Lung (tissue), 16 donors: ENCODE data around the gene EIF5AL1. TPM values are rescaled to one million over a fixed set of nuclear protein-coding genes. Genes with fewer than 3 reads are reported as not detected.
"Not testable (repeated sequence)": the region's sequence is repeated elsewhere in the genome, so short reads cannot be mapped to it uniquely, and the experiment has no call there.

Experiments used
- ATAC-seq: fragments of 200-7000 bp; cut with Tn5 transposase; one replicate; pipeline ENCODE4 v1.9.1; 2020; ENCODE audit warnings: moderate number of reproducible peaks; ENCODE audit not compliant: insufficient read depth, low FRiP score
- DNase-seq, 3 donors: peaks; one replicate each; pipeline ENCODE4 v3.0.0-alpha.2; 2013 to 2017
- H3K27ac ChIP-seq, 2 donors: one replicate each; pipeline ENCODE4 v1.5.1; 2013; ENCODE audit warnings: mild to moderate bottlenecking in 2 of 2, moderate library complexity in 2 of 2, control low read depth in 1 of 2, inconsistent platforms in 1 of 2, low read depth in 1 of 2, low read length in 1 of 2
- H3K27me3 ChIP-seq, 3 donors: one replicate each; pipeline ENCODE4 v1.5.1; 2013; ENCODE audit warnings: low read length in 2 of 3; ENCODE audit not compliant: control insufficient read depth in 3 of 3, insufficient read depth in 3 of 3
- H3K36me3 ChIP-seq, 4 donors: one replicate each; pipeline ENCODE4 v1.5.1; 2013; ENCODE audit warnings: low read length in 4 of 4, mild to moderate bottlenecking in 1 of 4, moderate library complexity in 1 of 4; ENCODE audit not compliant: control insufficient read depth in 4 of 4, insufficient read depth in 4 of 4
- H3K4me1 ChIP-seq, 5 donors: one replicate each; pipeline ENCODE4 v1.5.1; 2013; ENCODE audit warnings: low read length in 5 of 5, mild to moderate bottlenecking in 2 of 5, moderate library complexity in 1 of 5; ENCODE audit not compliant: control insufficient read depth in 5 of 5, insufficient read depth in 5 of 5
- H3K4me3 ChIP-seq: one replicate; pipeline ENCODE4 v1.5.1; 2013; ENCODE audit warnings: mild to moderate bottlenecking, control low read depth, moderate library complexity
- H3K9ac ChIP-seq, 2 donors: one replicate each; pipeline ENCODE4 v1.5.1; 2013; ENCODE audit warnings: low read length in 2 of 2, control low read depth in 1 of 2; ENCODE audit not compliant: insufficient read depth in 1 of 2
- H3K9me3 ChIP-seq, 4 donors: one replicate each; pipeline ENCODE4 v1.5.1; 2013; ENCODE audit warnings: low read length in 3 of 4, mild to moderate bottlenecking in 1 of 4, moderate library complexity in 1 of 4; ENCODE audit not compliant: control insufficient read depth in 4 of 4, insufficient read depth in 3 of 4
- CTCF ChIP-seq: IDR thresholded peaks from 2 replicates; pipeline ENCODE4 v1.5.1; 2012; ENCODE audit warnings: mild to moderate bottlenecking; ENCODE audit errors: control extremely low read depth, extremely low read depth
- WGBS, 2 donors: extraction: QIAGEN DNeasy Blood & Tissue Kit; methylation state at CpG; one replicate each; pipeline ENCODE4 v1.1.7; 2013; 5-methylcytosine and 5-hydroxymethylcytosine counted together
- long read RNA-seq, 5 donors: transcript quantifications; one replicate each; lab custom pipeline, GENCODE V29; 2026
- polyA plus RNA-seq, 2 donors: library from polyadenylated mRNA; stranded (reverse); fragments of 200-250 nt; gene quantifications; one replicate each; pipeline ENCODE4 v1.2.1, GENCODE V29; 2013
- total RNA-seq, 2 donors: library from RNA; depleted of rRNA in 1 of 2; stranded (reverse); fragments of >200 nt in 1 of 2; gene quantifications; one replicate each; pipeline ENCODE4 v1.2.1, GENCODE V29; 2014 to 2021
- donor health status: control.
- donor health status: control.
- donor health status: Bipolar disorder and iron deficiency.
- donor health status: healthy.
- donor health status: DM: yes; HTN: yes; CAD: no.

Gene EIF5AL1
- total RNA-seq = under 1 TPM; 0.14 to 0.77 TPM
- polyA plus RNA-seq = under 1 TPM; 0.61 to 0.88 TPM
- long read RNA-seq, donor 1, transcript EIF5AL1-201 (1 exons, 3,840 nt) = major isoform, 28 of 28 reads
- long read RNA-seq, donor 1, partial matches to known transcripts = 0 of 28 reads
- long read RNA-seq, donor 1, other reads (novel, unspliced or antisense) = 0 of 28 reads
- long read RNA-seq, donor 2, transcript EIF5AL1-201 (1 exons, 3,840 nt) = major isoform, 45 of 45 reads
- long read RNA-seq, donor 2, partial matches to known transcripts = 0 of 45 reads
- long read RNA-seq, donor 2, other reads (novel, unspliced or antisense) = 0 of 45 reads
- long read RNA-seq, donor 3, transcript EIF5AL1-201 (1 exons, 3,840 nt) = major isoform, 19 of 19 reads
- long read RNA-seq, donor 3, partial matches to known transcripts = 0 of 19 reads
- long read RNA-seq, donor 3, other reads (novel, unspliced or antisense) = 0 of 19 reads
- long read RNA-seq, donor 4, transcript EIF5AL1-201 (1 exons, 3,840 nt) = major isoform, 44 of 44 reads
- long read RNA-seq, donor 4, partial matches to known transcripts = 0 of 44 reads
- long read RNA-seq, donor 4, other reads (novel, unspliced or antisense) = 0 of 44 reads
- long read RNA-seq, donor 5, transcript EIF5AL1-201 (1 exons, 3,840 nt) = major isoform, 61 of 61 reads
- long read RNA-seq, donor 5, partial matches to known transcripts = 0 of 61 reads
- long read RNA-seq, donor 5, other reads (novel, unspliced or antisense) = 0 of 61 reads

GRCh38 chr10:79511891-79512583, at the start of gene EIF5AL1:
Gene EIF5AL1 (plus strand): TSS chr10:79512533. CDS start chr10:79512650, 117 bp downstream.
- H3K9me3 ChIP-seq, ATAC-seq, H3K9ac ChIP-seq, H3K27me3 ChIP-seq, H3K27ac ChIP-seq, H3K36me3 ChIP-seq, H3K4me3 ChIP-seq, H3K4me1 ChIP-seq, DNase-seq: not testable (repeated sequence)
- WGBS, 2 donors = 96 to 97% methylated on average over 15 of the region's 17 CpGs

- Histone ChIP-seq H3K4me1 (peaks cover 0 to 3% (median 0%) of the 10 kb centered on the region in 5 donors), H3K27ac (no peak overlapping the region), H3K9ac (no peak overlapping the region), H3K9me3 (no peaks in the 10 kb centered on the region), H3K4me3 (no peak overlapping the region), H3K36me3 (no peaks in the 10 kb centered on the region), H3K27me3 (no peaks in the 10 kb centered on the region)
- ATAC-seq = peak; percentile 28
- no peak for TF ChIP-seq CTCF
- 82 to 94% methylated on average over 10 of the region's 10 CpGs for WGBS, 2 donors
- DNase-seq = no peak
These were observed 48.5 kb upstream of the EIF5AL1 start for GRCh38 chr10:79463578-79464496.

GRCh38 chr10:79465341-79465740, 47.0 kb upstream of the EIF5AL1 start:
- Histone ChIP-seq H3K9me3 (no peaks in the 10 kb centered on the region), H3K27ac (no peak overlapping the region), H3K27me3 (no peaks in the 10 kb centered on the region), H3K4me3 (no peak overlapping the region), H3K9ac (no peak overlapping the region), H3K36me3 (no peaks in the 10 kb centered on the region), H3K4me1 (peaks cover 0 to 3% (median 0%) of the 10 kb centered on the region in 5 donors)
- no peak for DNase-seq
- no peak for TF ChIP-seq CTCF
- ATAC-seq = no peak
- 92 to 97% methylated on average over 3 of the region's 3 CpGs for WGBS, 2 donors
